ENCODE results near the gene KRT25.

The KRT25 gene

GRCh38 chr17:40755231-40755630 lies at the start of gene KRT25:
Gene KRT25, minus strand, starts transcription at chr17:40755331. Its CDS starts 60 bp downstream, at chr17:40755271.
- DNase-seq: no peak

- DNase-seq: peak; percentile 67
Measured at GRCh38 chr17:40803617-40804082, 48.5 kb upstream of the KRT25 start.

- no peak for DNase-seq
Measured at GRCh38 chr17:40801157-40801556, 46.0 kb upstream of the KRT25 start.

- no peak for DNase-seq
Measured at GRCh38 chr17:40800381-40800780, 45.2 kb upstream of the KRT25 start.

- DNase-seq: no peak
Measured at GRCh38 chr17:40799859-40800258, 44.7 kb upstream of the KRT25 start, which contains the start of gene KRT28. Gene KRT28, minus strand, starts transcription at chr17:40799959. Its CDS starts 66 bp downstream, at chr17:40799893.

- no peak for DNase-seq
Measured at GRCh38 chr17:40796846-40797245, 41.7 kb upstream of the KRT25 start.

- no peak for DNase-seq
Measured at GRCh38 chr17:40795019-40795667, 40.0 kb upstream of the KRT25 start.

GRCh38 chr17:40794466-40794865 lies 39.3 kb upstream of the KRT25 start:
- DNase-seq: no peak

- DNase-seq: no peak
Measured at GRCh38 chr17:40793832-40794231, 38.7 kb upstream of the KRT25 start.

GRCh38 chr17:40791787-40792436 lies 36.8 kb upstream of the KRT25 start:
- no peak for DNase-seq

GRCh38 chr17:40791111-40791510 lies 36.0 kb upstream of the KRT25 start:
- no peak for DNase-seq

GRCh38 chr17:40782450-40782849 lies 27.3 kb upstream of the KRT25 start, which contains the start of gene KRT27:
Gene KRT27, minus strand, starts transcription at chr17:40782550. Its CDS starts 57 bp downstream, at chr17:40782493.
- no peak for DNase-seq

- no peak for DNase-seq
Measured at GRCh38 chr17:40779181-40779909, 24.2 kb upstream of the KRT25 start.

- no peak for DNase-seq
Measured at GRCh38 chr17:40778461-40778860, 23.3 kb upstream of the KRT25 start.

GRCh38 chr17:40777971-40778370 lies 22.8 kb upstream of the KRT25 start:
- no peak for DNase-seq

GRCh38 chr17:40777459-40777858 lies 22.3 kb upstream of the KRT25 start:
- DNase-seq: no peak

- no peak for DNase-seq
Measured at GRCh38 chr17:40775945-40776344, 20.8 kb upstream of the KRT25 start.

GRCh38 chr17:40772101-40772500 lies 17.0 kb upstream of the KRT25 start, which contains the start of gene KRT26:
Gene KRT26, minus strand, starts transcription at chr17:40772201. Its CDS starts 88 bp downstream, at chr17:40772113.
- no peak for DNase-seq

- DNase-seq: no peak
Measured at GRCh38 chr17:40765657-40766056, 10.5 kb upstream of the KRT25 start.

- DNase-seq: no peak
Measured at GRCh38 chr17:40763752-40764151, 8.6 kb upstream of the KRT25 start.

GRCh38 chr17:40760105-40761016 lies 5.2 kb upstream of the KRT25 start:
- no peak for DNase-seq

- DNase-seq: no peak
Measured at GRCh38 chr17:40753804-40754203, 1.3 kb downstream of the KRT25 start.

Measured in stimulated activated naive CD4-positive, alpha-beta T cell treated with Interleukin-2 at 50 U/mL for 16 hours (primary cell).